SK-N-SH (cell line): ENCODE results near the gene MARK4. TPM values are rescaled to one million over a fixed set of nuclear protein-coding genes. Genes with fewer than 3 reads are reported as not detected.

ENCODE experiments used
- CTCF ChIA-PET: fragments of 300-600, 350-600 bp; formaldehyde crosslinking; extraction: SDS; loops from one replicate; lab custom pipeline; 2021; lab: Yijun Ruan, JAX
- POLR2A ChIA-PET: fragments of 350-600 bp; sonication (Branson Sonifier 250); formaldehyde crosslinking; extraction: SDS; loops from one replicate; lab custom pipeline; 2020; ENCODE audit warnings: antibody characterized with exemption, inconsistent platforms; lab: Yijun Ruan, JAX
- DNase-seq: peaks from one replicate; pipeline ENCODE4 v3.0.0; 2012
- H2AFZ ChIP-seq: fragments of 200-600 bp; sonication (generic); 2 replicates; pipeline ENCODE4 v1.8.1; 2016; ENCODE audit warnings: antibody characterized with exemption, mild to moderate bottlenecking, low read depth
- H3F3A ChIP-seq: fragments of 200-600 bp; sonication (generic); replicated peaks from 2 replicates; pipeline ENCODE3; 2016; ENCODE audit warnings: antibody characterized with exemption, mild to moderate bottlenecking; ENCODE audit not compliant: insufficient read depth
- H3K27ac ChIP-seq, 2 experiments: fragments of 200-500 bp in 1 of 2; fragments of 200-600 bp in 1 of 2; sonication (Bioruptor generic) in 1 of 2; sonication (generic), shearing (Covaris generic) in 1 of 2; 2 replicates each; pipeline versions ENCODE4 v1.5.1 to v1.6.1; 2014 to 2016; ENCODE audit warnings: low read depth in 2 of 2, inconsistent platforms in 1 of 2, low read length in 1 of 2, mild to moderate bottlenecking in 1 of 2, mixed read lengths in 1 of 2
- H3K27me3 ChIP-seq: fragments of 200-600 bp; sonication (generic), shearing (Covaris generic); 2 replicates; pipeline ENCODE4 v1.6.1; 2016; ENCODE audit warnings: mixed run types; ENCODE audit not compliant: insufficient read depth
- H3K36me3 ChIP-seq, 2 experiments: fragments of 200-500 bp in 1 of 2; fragments of 200-600 bp in 1 of 2; sonication (Bioruptor generic) in 1 of 2; sonication (generic) in 1 of 2; replicated peaks in 1 of 2; 2 replicates each; pipeline versions ENCODE3 to v1.5.1; 2014 to 2016; ENCODE audit warnings: low read length in 1 of 2, mild to moderate bottlenecking in 1 of 2; ENCODE audit not compliant: insufficient read depth in 2 of 2, control insufficient read depth in 1 of 2
- H3K4me1 ChIP-seq, 2 experiments: fragments of 200-500 bp in 1 of 2; fragments of 200-600 bp in 1 of 2; sonication (Bioruptor generic) in 1 of 2; sonication (generic), shearing (Covaris generic) in 1 of 2; 2 replicates each; pipeline versions ENCODE4 v1.5.1 to v1.6.1; 2014 to 2016; ENCODE audit warnings: low read depth in 1 of 2, low read length in 1 of 2, mixed run types in 1 of 2; ENCODE audit not compliant: insufficient read depth in 2 of 2, control insufficient read depth in 1 of 2
- H3K4me2 ChIP-seq: fragments of 200-600 bp; sonication (generic), shearing (Covaris generic); 2 replicates; pipeline ENCODE4 v1.6.1; 2017; ENCODE audit warnings: mixed run types
- H3K4me3 ChIP-seq, 2 experiments: fragments of 200-500 bp in 1 of 2; fragments of 200-600 bp in 1 of 2; sonication (Bioruptor generic) in 1 of 2; sonication (generic), shearing (Covaris generic) in 1 of 2; 2 replicates each; pipeline versions ENCODE4 v1.5.1 to v1.8.1; 2014 to 2016; ENCODE audit warnings: low read depth in 2 of 2, inconsistent platforms in 1 of 2, low read length in 1 of 2, mild to moderate bottlenecking in 1 of 2, mixed read lengths in 1 of 2, moderate library complexity in 1 of 2
- H3K79me2 ChIP-seq: fragments of 200-600 bp; sonication (generic); 2 replicates; pipeline ENCODE4 v1.8.1; 2017; ENCODE audit warnings: mild to moderate bottlenecking; ENCODE audit not compliant: insufficient read depth
- H3K9ac ChIP-seq: fragments of 200-600 bp; sonication (generic); 2 replicates; pipeline ENCODE4 v1.6.1; 2017; ENCODE audit warnings: mixed run types
- H3K9me2 ChIP-seq: fragments of 200-600 bp; sonication (generic); 2 replicates; pipeline ENCODE4 v1.6.1; 2017; ENCODE audit warnings: mixed run types
- H3K9me3 ChIP-seq: fragments of 200-600 bp; sonication (generic); 2 replicates; pipeline ENCODE4 v1.6.1; 2017; ENCODE audit warnings: mixed run types, mild to moderate bottlenecking, moderate library complexity
- H4K20me1 ChIP-seq: fragments of 200-600 bp; sonication (generic); 2 replicates; pipeline ENCODE4 v1.6.1; 2017; ENCODE audit warnings: mild to moderate bottlenecking, mixed run types; ENCODE audit not compliant: insufficient read depth
- CHD2 ChIP-seq: fragments of 150-350 bp; IDR thresholded peaks from 2 replicates; pipeline ENCODE4 v1.6.1; 2018; ENCODE audit warnings: low read length; ENCODE audit not compliant: partially characterized antibody
- CTCF ChIP-seq: fragments of 200-600 bp; sonication (generic); IDR thresholded peaks from 2 replicates; pipeline ENCODE4 v1.6.1; 2017; ENCODE audit warnings: antibody characterized with exemption, mild to moderate bottlenecking, moderate library complexity
- ELF1 ChIP-seq: IDR thresholded peaks from 2 replicates; pipeline ENCODE4 v1.4.0; 2012
- EP300 ChIP-seq, 2 experiments: IDR thresholded peaks; 2 replicates each; pipeline versions ENCODE4 v1.4.0 to v1.6.1; 2012; ENCODE audit warnings: borderline replicate concordance in 1 of 2, low read depth in 1 of 2, low read length in 1 of 2
- EZH2phosphoT487 ChIP-seq: fragments of 200-600 bp; sonication (generic); IDR thresholded peaks from 2 replicates; pipeline ENCODE4 v1.6.1; 2017; ENCODE audit warnings: low read depth, mixed run types, mild to moderate bottlenecking, antibody characterized with exemption, moderate library complexity, borderline replicate concordance
- GABPA ChIP-seq: IDR thresholded peaks from 2 replicates; pipeline ENCODE4 v1.4.0; 2012; ENCODE audit warnings: low read depth, mild to moderate bottlenecking
- GATA2 ChIP-seq: sonication (generic); formaldehyde crosslinking; IDR thresholded peaks from 2 replicates; pipeline ENCODE4 v1.5.0; 2020; ENCODE audit warnings: mild to moderate bottlenecking, missing genetic modification reagents
- JUND ChIP-seq: IDR thresholded peaks from 2 replicates; pipeline ENCODE4 v1.4.0; 2012
- MEF2A ChIP-seq: IDR thresholded peaks from 2 replicates; pipeline ENCODE4 v1.4.0; 2012; ENCODE audit warnings: low read depth, borderline replicate concordance
- MXI1 ChIP-seq: IDR thresholded peaks from 2 replicates; pipeline ENCODE4 v1.6.1; 2012; ENCODE audit warnings: mild to moderate bottlenecking, low read depth, low read length, improper control_type of control experiment
- RAD21 ChIP-seq: IDR thresholded peaks from 2 replicates; pipeline ENCODE4 v1.6.1; 2012; ENCODE audit warnings: mild to moderate bottlenecking, low read length
- REST ChIP-seq: IDR thresholded peaks from 2 replicates; pipeline ENCODE4 v1.6.1; 2012; ENCODE audit warnings: mild to moderate bottlenecking, low read depth, low read length, moderate library complexity
- SIN3A ChIP-seq: IDR thresholded peaks from 2 replicates; pipeline ENCODE4 v1.6.1; 2012; ENCODE audit warnings: low read depth, mild to moderate bottlenecking, low read length, moderate library complexity, borderline replicate concordance
- SMC3 ChIP-seq: IDR thresholded peaks from 2 replicates; pipeline ENCODE4 v1.6.1; 2012; ENCODE audit warnings: low read depth, low read length, improper control_type of control experiment
- TAF1 ChIP-seq: IDR thresholded peaks from 2 replicates; pipeline ENCODE4 v1.6.1; 2012; ENCODE audit warnings: low read depth, mild to moderate bottlenecking, low read length, moderate library complexity, borderline replicate concordance
- TEAD4 ChIP-seq: IDR thresholded peaks from 2 replicates; pipeline ENCODE4 v1.4.0; 2012; ENCODE audit warnings: mild to moderate bottlenecking, borderline replicate concordance; ENCODE audit not compliant: insufficient read depth
- USF2 ChIP-seq: fragments of 150-350 bp; IDR thresholded peaks from 2 replicates; pipeline ENCODE4 v1.6.1; 2017; ENCODE audit warnings: antibody characterized with exemption, low read length, low read depth, borderline replicate concordance
- WGBS: methylation state at CpG from one replicate; pipeline ENCODE4 v1.1.6; 2017; ENCODE audit warnings: low lambda C conversion rate; 5-methylcytosine and 5-hydroxymethylcytosine counted together
- polyA plus RNA-seq, 3 experiments: library from polyadenylated mRNA; depleted of rRNA; stranded (reverse); fragments of >200 nt; gene quantifications; 2 replicates each; pipeline ENCODE4 v1.2.3, GENCODE V29; 2012

Gene MARK4
- polyA plus RNA-seq, 1 of the 3 experiments (the other 2 are of a cell fraction), result 16.3 TPM

- TF ChIP-seq REST (no peak), SMC3 (no peak), MXI1 (no peak), RAD21 (no peak), EP300 (IDR thresholded peaks at IDR 0.05; ENCODE audit: borderline replicate concordance in 1 of 2, low read depth in 1 of 2, low read length in 1 of 2) (no peak), TAF1 (no peak)
These were observed 99.5 kb downstream of the MARK4 start (continued) for GRCh38 chr19:45350477-45351058.

GRCh38 chr19:45351401-45351952, 100.4 kb downstream of the MARK4 start:
- Histone ChIP-seq H3K9me3 (no peaks in the 10 kb centered on the region), H3K79me2 (no peaks in the 10 kb centered on the region), H3K27me3 (no peaks in the 10 kb centered on the region), H3K4me1 (no peaks in the 10 kb centered on the region; a peak in 1 of 4 replicates), H3K27ac (no peak overlapping the region), H3F3A (peaks cover 3% of the 10 kb centered on the region), H3K9me2 (no peaks in the 10 kb centered on the region)
- CTCF ChIA-PET, result interaction anchor here (5.1 kb wide), 1 partner anchor 13 kb away, joined by 30 read pairs; no protein-coding TSS in a partner anchor
- WGBS, result 83% methylated on average over 9 of the region's 13 CpGs
- no peak for DNase-seq
- TF ChIP-seq GATA2 (CRISPR knock-in tag) (no peak), JUND (no peak), MEF2A (no peak), ELF1 (no peak), MXI1 (no peak), TEAD4 (no peak)
- TF ChIP-seq, all 33 proteins: peak for 0
- Histone ChIP-seq H3K9ac (no peak overlapping the region), H3K36me3 (peaks cover 10 to 45% of the 10 kb centered on the region in 2 experiments), H3K4me2 (no peak overlapping the region), H4K20me1 (no peaks in the 10 kb centered on the region), H3K4me3 (no peak overlapping the region), H2AFZ (no peak overlapping the region)
- POLR2A ChIA-PET, result no interaction called here

GRCh38 chr19:45352062-45352461, 101.0 kb downstream of the MARK4 start:
- ChIA-PET CTCF (interaction anchor here (5.1 kb wide), 1 partner anchor 14 kb away, joined by 30 read pairs; no protein-coding TSS in a partner anchor), POLR2A (no interaction called here)
- TF ChIP-seq CTCF, result no peak
- no peak for TF ChIP-seq EZH2phosphoT487
- TF ChIP-seq SIN3A, result no peak
- no peak for TF ChIP-seq ELF1
- no peak for TF ChIP-seq EP300 (IDR thresholded peaks at IDR 0.05; ENCODE audit: borderline replicate concordance in 1 of 2, low read depth in 1 of 2, low read length in 1 of 2)
- TF ChIP-seq MXI1, result no peak
- no peak for TF ChIP-seq SMC3
- no peak for TF ChIP-seq GABPA
- TF ChIP-seq CHD2, result no peak
- TF ChIP-seq USF2, result no peak

More at GRCh38 chr19:45352062-45352461, 101.0 kb downstream of the MARK4 start:
- H3F3A ChIP-seq, result peaks cover 3% of the 10 kb centered on the region
- no peaks in the 10 kb centered on the region for H3K9me3 ChIP-seq
- H2AFZ ChIP-seq, result no peak overlapping the region
- no peak overlapping the region for H3K9ac ChIP-seq
- H3K4me1 ChIP-seq, result no peaks in the 10 kb centered on the region; a peak in 1 of 4 replicates
- no peaks in the 10 kb centered on the region for H3K79me2 ChIP-seq
- no peak overlapping the region for H3K4me2 ChIP-seq
- H3K4me3 ChIP-seq, result no peak overlapping the region
- WGBS, result 85% methylated on average over 4 of the region's 15 CpGs
- H3K27me3 ChIP-seq, result no peaks in the 10 kb centered on the region
- H3K9me2 ChIP-seq, result no peaks in the 10 kb centered on the region
- peaks cover 14 to 48% of the 10 kb centered on the region in 2 experiments for H3K36me3 ChIP-seq
- no peak for DNase-seq
- H4K20me1 ChIP-seq, result no peaks in the 10 kb centered on the region
- no peak overlapping the region for H3K27ac ChIP-seq
